ENCODE data around the gene ALK.

ALK gene

GRCh38 chr2:29582062-29582461 is 339.3 kb downstream of the ALK start:
- no peak for DNase-seq (ENCODE audit: low spot score)
- no peak for TF ChIP-seq CTCF (IDR thresholded peaks at IDR 0.05; ENCODE audit: extremely low read depth, missing control alignments)

GRCh38 chr2:29580223-29580622 is 341.2 kb downstream of the ALK start:
- DNase-seq (ENCODE audit: low spot score) = no peak

DNA sequence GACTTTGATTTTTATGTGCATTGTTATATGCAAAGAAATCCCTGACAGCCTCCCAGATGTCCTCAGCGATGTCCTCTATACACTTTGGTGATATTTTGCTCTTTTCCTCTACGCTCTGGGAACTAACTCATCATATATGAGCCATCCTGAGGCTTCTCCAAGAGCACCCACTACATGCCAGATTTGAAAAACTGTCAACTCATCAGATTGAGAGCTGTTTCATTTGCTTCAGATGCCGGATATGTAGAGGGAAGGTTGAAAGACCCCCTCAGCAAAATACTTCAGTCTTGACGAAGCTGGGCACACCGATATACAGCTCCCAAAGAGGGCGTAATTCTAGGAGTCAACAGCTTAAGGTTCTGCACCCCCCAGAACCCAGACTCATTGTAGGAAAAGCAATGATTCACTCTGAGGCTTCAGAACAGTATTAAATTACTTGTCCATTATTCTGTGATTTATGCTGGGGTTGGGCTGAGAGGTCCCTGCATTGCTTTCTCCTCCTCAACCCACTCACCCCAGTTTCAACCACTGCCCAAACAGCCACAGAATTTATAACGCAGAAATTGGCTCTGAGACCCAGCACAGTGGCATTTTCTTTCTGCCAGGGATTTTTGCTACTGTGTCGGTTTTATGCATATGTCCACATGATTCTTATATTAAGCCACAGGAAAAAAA is 341.8 kb downstream of the ALK start:
- no peak for TF ChIP-seq CTCF (IDR thresholded peaks at IDR 0.05; ENCODE audit: extremely low read depth, missing control alignments)
- no peak for DNase-seq (ENCODE audit: low spot score)

More at GRCh38 chr2:29580223-29580622, 341.2 kb downstream of the ALK start:
- no peak for TF ChIP-seq CTCF (IDR thresholded peaks at IDR 0.05; ENCODE audit: extremely low read depth, missing control alignments)

DNA sequence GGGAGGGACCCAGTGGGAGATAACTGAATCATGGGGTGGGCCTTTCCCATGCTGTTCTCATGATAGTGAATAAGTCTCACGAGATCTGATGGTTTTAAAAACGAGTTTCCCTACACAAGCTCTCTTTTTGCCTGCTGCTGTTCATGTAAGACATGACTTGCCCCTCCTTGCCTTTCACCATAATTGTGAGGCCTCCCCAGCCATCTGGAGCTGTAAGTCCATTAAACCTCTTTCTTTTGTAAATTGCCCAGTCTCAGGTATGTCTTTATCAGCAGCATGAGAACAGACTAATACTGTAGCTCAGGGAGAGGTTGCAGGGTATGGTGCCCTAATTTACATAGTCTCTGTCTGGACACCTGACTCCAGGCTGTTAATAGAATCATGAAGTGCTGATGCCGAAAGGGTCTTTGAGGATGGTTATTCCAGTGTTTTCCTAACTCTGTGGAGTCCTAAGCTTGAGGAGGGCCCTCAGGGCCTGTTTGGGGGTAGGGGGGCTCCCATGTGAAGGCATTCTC is 343.2 kb downstream of the ALK start:
- no peak for DNase-seq (ENCODE audit: low spot score)
- TF ChIP-seq CTCF (IDR thresholded peaks at IDR 0.05; ENCODE audit: extremely low read depth, missing control alignments) = no peak

GRCh38 chr2:29576231-29576630 is 345.2 kb downstream of the ALK start:
- TF ChIP-seq CTCF (IDR thresholded peaks at IDR 0.05; ENCODE audit: extremely low read depth, missing control alignments) = no peak

DNA sequence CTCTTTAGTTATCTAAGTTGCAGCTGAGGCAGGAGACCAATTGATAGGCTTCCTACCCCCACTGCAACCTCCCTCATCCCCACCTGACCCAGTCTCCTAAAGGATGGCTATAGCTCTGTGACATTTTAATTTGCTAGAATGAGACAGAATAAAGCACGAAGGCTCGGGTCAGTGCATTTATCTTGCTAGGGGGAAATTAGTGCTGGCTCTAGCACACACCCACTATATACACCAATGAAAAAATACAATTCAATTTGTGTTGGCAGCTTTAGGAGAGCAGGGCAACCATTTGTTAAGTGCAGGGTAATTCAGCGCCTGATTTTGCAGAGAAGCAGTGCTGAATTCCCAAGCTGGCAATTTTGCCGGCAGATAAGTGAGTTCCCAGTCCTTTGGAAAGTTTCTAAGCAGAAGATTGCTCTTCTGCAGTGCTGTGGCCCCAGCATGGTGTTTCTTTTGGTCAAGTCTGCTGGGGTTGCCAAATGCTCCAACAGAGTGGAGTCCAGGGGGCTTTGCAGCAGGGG is 346.0 kb downstream of the ALK start:
- TF ChIP-seq CTCF (IDR thresholded peaks at IDR 0.05; ENCODE audit: extremely low read depth, missing control alignments) = no peak
- DNase-seq (ENCODE audit: low spot score) = no peak

More at GRCh38 chr2:29576231-29576630, 345.2 kb downstream of the ALK start:
- no peak for DNase-seq (ENCODE audit: low spot score)

- TF ChIP-seq CTCF (IDR thresholded peaks at IDR 0.05; ENCODE audit: extremely low read depth, missing control alignments) = no peak
- DNase-seq (ENCODE audit: low spot score) = no peak
Observed at GRCh38 chr2:29573612-29574011, 347.8 kb downstream of the ALK start.

Measured in GM20000 (cell line).